Stimulated activated CD4-positive, alpha-beta T cell treated with anti-CD3 and anti-CD28 coated beads, Interleukin-4, amount 100 ng/mL, for 1 hour (primary cell): ENCODE measurements around the gene MSGN1.

Source experiments
- DNase-seq: peaks from one replicate; pipeline ENCODE4 v3.0.0-alpha.2; 2020

The MSGN1 gene

DNA sequence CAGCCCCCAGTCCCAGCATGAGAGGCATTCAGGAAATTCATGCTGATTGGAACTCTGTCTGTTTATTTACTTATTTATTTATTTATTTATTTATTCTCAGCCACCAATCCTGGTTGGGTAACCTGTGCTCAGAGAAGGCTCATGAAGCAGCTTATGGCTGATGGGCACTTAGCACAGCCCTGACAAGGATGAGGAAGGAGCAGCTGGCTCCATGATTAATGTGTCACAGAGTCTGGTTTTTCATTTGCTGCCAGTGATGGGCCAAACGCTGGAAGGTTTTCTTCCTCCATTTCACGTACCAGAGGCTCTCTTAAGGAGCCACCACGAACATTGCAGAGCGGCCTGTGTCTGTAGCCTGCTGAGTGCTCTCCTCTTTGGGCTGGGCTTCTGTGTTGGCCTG, 33.9 kb downstream of the MSGN1 start:
- no peak for DNase-seq

DNA sequence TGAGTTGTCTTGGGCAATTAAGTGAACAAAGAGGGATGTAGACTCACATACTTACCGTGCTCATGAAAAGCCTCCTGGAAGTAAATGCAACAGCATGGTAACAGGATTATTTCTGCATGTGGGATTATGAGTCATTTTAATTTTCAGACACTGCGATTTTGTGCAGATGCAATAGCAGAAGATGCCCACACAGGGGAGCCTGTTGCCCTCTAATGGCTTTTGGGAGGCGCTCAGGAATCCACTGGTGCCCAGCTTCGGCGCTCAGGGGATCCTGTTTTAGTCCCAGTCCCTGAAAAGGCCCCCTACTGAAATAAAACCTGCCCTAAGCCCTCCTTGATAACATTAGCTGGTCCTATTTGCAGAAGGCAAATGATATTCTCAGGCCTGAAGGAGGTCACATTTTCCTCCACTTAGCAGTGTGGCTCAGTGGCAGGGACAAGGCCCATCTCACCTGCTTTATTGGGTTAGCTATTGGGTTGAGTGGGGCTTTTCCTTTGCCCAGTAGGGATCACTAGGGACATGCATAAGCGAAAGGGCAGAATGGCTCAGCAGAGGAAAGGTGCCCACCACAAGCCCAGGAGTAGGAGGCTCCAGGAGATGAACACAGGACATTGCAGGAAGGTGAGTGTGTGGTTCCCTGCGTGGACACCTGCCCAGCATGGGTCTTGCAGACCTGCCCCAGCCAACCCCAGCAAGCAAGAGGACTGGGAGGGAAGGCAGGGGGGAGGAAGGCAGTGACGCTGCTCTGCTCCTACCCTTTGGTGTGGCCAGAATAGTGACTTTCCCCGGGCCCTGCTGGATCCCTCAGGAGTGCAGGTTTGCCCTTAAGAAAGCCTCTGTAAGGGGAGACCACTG, 35.7 kb downstream of the MSGN1 start:
- no peak for DNase-seq

DNA sequence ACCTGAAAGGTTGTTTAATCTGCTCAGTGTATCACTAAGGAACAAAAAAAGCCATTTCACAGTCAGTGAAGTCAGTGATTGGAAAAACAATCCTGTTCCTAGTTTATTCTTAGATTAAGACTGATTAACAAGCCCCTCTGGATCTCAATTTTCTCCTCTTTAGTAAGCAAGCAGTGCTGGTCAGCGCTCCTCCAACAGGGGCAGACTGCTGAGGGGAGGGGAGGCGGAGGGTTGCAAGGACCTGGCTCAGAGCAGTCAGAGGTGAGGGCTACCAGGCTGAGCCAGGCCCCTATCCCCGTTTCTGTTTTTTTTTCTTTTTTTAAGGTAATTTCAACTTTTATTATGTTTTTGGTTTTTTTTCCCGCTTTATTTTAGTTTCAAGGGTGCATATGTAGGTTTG, 37.5 kb downstream of the MSGN1 start:
- no peak for DNase-seq

DNA sequence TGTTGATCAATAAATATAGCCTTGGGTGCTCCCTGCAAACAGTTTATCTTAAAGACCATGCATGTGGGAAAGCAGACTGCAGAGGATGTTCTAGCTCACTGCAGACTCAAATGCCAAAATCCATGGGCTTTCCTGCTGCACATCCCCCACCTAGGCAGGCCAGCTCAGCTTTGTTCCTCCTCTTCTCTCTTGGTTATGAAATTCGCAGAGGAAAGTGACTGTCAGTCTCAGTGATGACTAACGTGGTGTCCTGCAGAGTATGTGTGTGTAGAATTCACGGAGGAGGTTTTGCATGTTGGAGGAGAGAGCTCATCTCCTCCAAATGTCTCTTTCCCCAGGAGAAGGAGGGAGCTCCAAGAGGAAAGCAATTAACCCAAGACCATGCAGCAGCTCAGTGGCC, 40.8 kb downstream of the MSGN1 start:
- DNase-seq, result no peak

DNA sequence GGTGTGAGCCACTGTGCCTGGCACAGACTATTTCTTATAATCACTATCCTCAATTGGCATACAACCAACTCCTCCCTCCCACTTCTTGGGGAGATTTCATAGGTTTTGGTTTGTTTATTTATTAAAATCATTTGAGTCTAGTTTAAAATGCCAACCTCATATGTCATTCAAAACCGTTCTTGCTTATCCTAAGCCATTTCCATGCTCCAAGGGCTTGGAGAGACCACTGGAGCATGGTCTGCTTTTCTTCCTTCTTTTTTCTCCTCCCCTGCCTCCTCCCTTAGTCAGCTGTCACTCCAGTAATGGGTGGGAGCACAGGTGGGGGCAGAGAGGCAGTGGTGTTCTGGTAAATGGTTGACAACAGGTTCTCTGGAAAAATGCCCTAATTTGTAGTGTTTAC, 41.8 kb downstream of the MSGN1 start:
- DNase-seq, result no peak

DNA sequence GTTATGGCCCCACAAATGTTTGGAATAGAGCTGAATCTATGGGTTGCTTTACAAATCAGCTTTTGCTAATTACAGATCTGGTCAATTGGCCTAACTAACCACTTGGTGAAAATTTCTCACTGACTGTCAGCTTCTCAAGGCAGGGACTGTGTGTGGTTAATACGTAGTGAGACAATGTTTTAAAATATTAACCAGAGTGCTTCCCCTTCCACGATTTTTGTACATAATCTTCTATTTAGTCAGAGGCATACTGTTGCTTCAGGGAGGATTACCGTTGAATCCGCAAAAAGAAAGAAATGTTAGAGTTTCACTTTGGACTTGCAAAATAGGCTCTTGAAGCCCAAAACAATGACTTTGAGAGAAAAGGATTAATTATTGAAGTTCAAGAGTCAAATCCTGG, 47.3 kb downstream of the MSGN1 start:
- DNase-seq, result no peak

DNA sequence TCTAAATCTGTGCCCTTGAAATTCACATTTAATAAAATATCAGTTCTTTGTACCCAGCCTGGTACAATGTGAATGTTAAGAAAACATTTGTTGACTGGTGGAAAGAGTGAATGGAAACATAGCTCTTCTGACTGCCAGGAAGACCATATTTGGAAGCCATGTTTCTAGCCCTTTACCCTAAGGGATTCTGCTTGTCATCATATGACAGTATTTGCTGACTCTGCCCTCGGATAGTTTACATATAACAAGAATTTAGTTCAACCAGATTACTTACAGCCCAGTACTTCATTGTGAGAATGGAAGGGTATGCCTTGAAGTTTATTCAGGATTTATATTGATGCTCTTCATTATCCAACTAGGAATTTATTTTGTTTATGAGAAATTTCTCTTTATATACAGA, 48.4 kb downstream of the MSGN1 start:
- no peak for DNase-seq

DNA sequence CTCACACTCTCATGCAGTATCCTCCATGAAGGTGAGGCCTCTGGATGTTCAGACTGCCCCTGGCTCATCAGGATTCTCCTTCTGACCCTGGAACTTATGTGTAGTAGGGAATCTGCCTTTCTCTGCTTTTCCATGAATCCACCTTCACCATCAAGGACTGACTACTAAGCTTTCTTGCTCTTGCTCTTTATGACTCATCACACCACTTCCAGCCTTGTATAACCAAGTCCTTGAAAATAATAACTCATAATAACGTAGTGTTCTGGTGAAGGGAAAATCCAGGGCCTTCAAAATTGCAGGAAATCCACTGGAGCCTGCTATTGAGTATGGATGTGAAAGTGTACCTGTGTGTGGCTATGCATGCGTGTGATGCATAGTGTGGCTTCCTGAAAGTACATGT, 50.9 kb downstream of the MSGN1 start:
- no peak for DNase-seq
